ENCODE data around the gene AGBL1.

DNA sequence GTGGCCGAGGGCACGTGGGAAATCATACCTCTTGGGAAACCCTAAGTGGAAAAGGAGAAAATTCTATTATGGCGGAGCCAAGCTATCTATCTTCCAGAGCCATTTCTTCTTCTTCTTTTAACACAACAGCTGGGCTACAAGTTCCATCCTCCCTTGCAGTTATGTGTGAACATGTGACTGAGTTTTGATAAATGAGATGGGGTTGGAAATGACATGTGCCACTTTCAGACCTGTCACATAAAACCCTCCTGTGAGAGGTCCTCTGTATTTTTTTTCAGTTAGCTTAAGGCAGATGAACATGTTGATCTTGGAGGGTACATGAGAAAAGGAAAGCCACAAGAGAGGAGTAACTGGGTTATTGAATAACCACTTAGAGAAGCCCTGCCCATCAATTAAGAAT is 47.9 kb downstream of the AGBL1 start:
- TF ChIP-seq CTCF (tag by site-specific recombination; IDR thresholded peaks at IDR 0.05) (no peak), ZNF18 (tag by site-specific recombination; IDR thresholded peaks at IDR 0.05) (no peak), ZSCAN30 (tag by site-specific recombination; IDR thresholded peaks at IDR 0.05) (no peak), ZNF324 (tag by site-specific recombination; IDR thresholded peaks at IDR 0.05) (no peak)
